MM.1S (cell line): ENCODE measurements around the gene C8B.

Experiments used
- DNase-seq: peaks from one replicate; pipeline ENCODE4 v3.0.0-alpha.2; 2015
- H2AFZ ChIP-seq: fragments of 300-600 bp; sonication (generic); 2 replicates; pipeline ENCODE4 v1.6.0; 2016; ENCODE audit warnings: antibody characterized with exemption, low read length
- H3F3A ChIP-seq: fragments of 300-600 bp; sonication (generic); 2 replicates; pipeline ENCODE4 v1.6.1; 2016; ENCODE audit warnings: mild to moderate bottlenecking, antibody characterized with exemption, low read length, moderate library complexity, mixed read lengths; ENCODE audit not compliant: insufficient read depth
- H3K27ac ChIP-seq: fragments of 300-600 bp; sonication (generic); 2 replicates; pipeline ENCODE4 v1.5.1; 2016; ENCODE audit warnings: mild to moderate bottlenecking, low read length
- H3K27me3 ChIP-seq: fragments of 300-600 bp; sonication (generic); replicated peaks from 2 replicates; pipeline ENCODE4 v1.6.0; 2016; ENCODE audit warnings: low read length; ENCODE audit not compliant: insufficient read depth
- H3K36me3 ChIP-seq: fragments of 300-600 bp; sonication (generic); replicated peaks from 2 replicates; pipeline ENCODE4 v1.6.1; 2016; ENCODE audit warnings: mild to moderate bottlenecking, low read length, mixed read lengths; ENCODE audit not compliant: insufficient read depth
- H3K4me1 ChIP-seq: fragments of 300-600 bp; sonication (generic); 2 replicates; pipeline ENCODE4 v1.6.1; 2016; ENCODE audit warnings: low read length, mixed read lengths
- H3K4me2 ChIP-seq: fragments of 300-600 bp; sonication (generic); 2 replicates; pipeline ENCODE4 v1.6.0; 2016; ENCODE audit warnings: low read depth, low read length
- H3K4me3 ChIP-seq: fragments of 300-600 bp; sonication (generic); 2 replicates; pipeline ENCODE4 v1.5.1; 2016; ENCODE audit warnings: low read length, mixed read lengths
- H3K79me2 ChIP-seq: fragments of 300-600 bp; sonication (generic); 2 replicates; pipeline ENCODE4 v1.6.1; 2016; ENCODE audit warnings: mixed run types, low read length, mixed read lengths
- H3K9ac ChIP-seq: fragments of 300-600 bp; sonication (generic); 2 replicates; pipeline ENCODE4 v1.6.1; 2016; ENCODE audit warnings: low read length, mixed read lengths
- H3K9me2 ChIP-seq: fragments of 300-600 bp; sonication (generic); replicated peaks from 2 replicates; pipeline ENCODE4 v1.6.1; 2016; ENCODE audit warnings: mild to moderate bottlenecking, low read length, mixed read lengths; ENCODE audit not compliant: insufficient read depth
- H3K9me3 ChIP-seq: fragments of 300-600 bp; sonication (generic); replicated peaks from 2 replicates; pipeline ENCODE4 v1.6.1; 2016; ENCODE audit warnings: mild to moderate bottlenecking, low read length, mixed read lengths; ENCODE audit not compliant: insufficient read depth
- H4K20me1 ChIP-seq: fragments of 300-600 bp; sonication (generic); 2 replicates; pipeline ENCODE4 v1.6.1; 2016; ENCODE audit warnings: mild to moderate bottlenecking, low read length, moderate library complexity, mixed read lengths; ENCODE audit not compliant: insufficient read depth
- CTCF ChIP-seq: fragments of 300-600 bp; sonication (generic); IDR thresholded peaks from 2 replicates; pipeline ENCODE4 v1.5.1; 2016; ENCODE audit warnings: antibody characterized with exemption, low read length, mixed read lengths
- EZH2 ChIP-seq: fragments of 300-600 bp; sonication (generic); optimal IDR thresholded peaks from 2 replicates; pipeline ENCODE3; 2017; ENCODE audit warnings: low read depth, mild to moderate bottlenecking, antibody characterized with exemption, low read length, mixed read lengths
- EZH2phosphoT487 ChIP-seq: fragments of 300-600 bp; sonication (generic); IDR thresholded peaks from 2 replicates; pipeline ENCODE4 v1.6.1; 2018; ENCODE audit warnings: antibody characterized with exemption, low read length

C8B gene

GRCh38 chr1:56927986-56928385 lies 37.8 kb downstream of the C8B start:
- Histone ChIP-seq H3K4me2 (no peak overlapping the region), H4K20me1 (no peaks in the 10 kb centered on the region), H3K4me1 (no peaks in the 10 kb centered on the region), H3K36me3 (no peaks in the 10 kb centered on the region), H3K4me3 (no peak overlapping the region), H2AFZ (no peak overlapping the region), H3K79me2 (no peaks in the 10 kb centered on the region), H3K27ac (no peak overlapping the region), H3F3A (no peaks in the 10 kb centered on the region), H3K9me3 (no peaks in the 10 kb centered on the region), H3K27me3 (no peaks in the 10 kb centered on the region), H3K9ac (no peak overlapping the region), H3K9me2 (no peaks in the 10 kb centered on the region)
- DNase-seq: no peak
- TF ChIP-seq CTCF: no peak
- TF ChIP-seq EZH2: no peak
- no peak for TF ChIP-seq EZH2phosphoT487

GRCh38 chr1:56927171-56927570 lies 38.6 kb downstream of the C8B start:
- H3K27me3 ChIP-seq: no peaks in the 10 kb centered on the region
- H3K9ac ChIP-seq: no peak overlapping the region
- H3K4me3 ChIP-seq: no peak overlapping the region
- H3K9me3 ChIP-seq: no peaks in the 10 kb centered on the region
- no peaks in the 10 kb centered on the region for H3K79me2 ChIP-seq
- no peaks in the 10 kb centered on the region for H3K36me3 ChIP-seq
- no peaks in the 10 kb centered on the region for H3K9me2 ChIP-seq
- H3K4me2 ChIP-seq: no peak overlapping the region
- H3K27ac ChIP-seq: no peak overlapping the region
- H3F3A ChIP-seq: no peaks in the 10 kb centered on the region
- DNase-seq: no peak
- H4K20me1 ChIP-seq: no peaks in the 10 kb centered on the region
- H3K4me1 ChIP-seq: no peaks in the 10 kb centered on the region
- no peak overlapping the region for H2AFZ ChIP-seq
- TF ChIP-seq CTCF (no peak), EZH2 (no peak), EZH2phosphoT487 (no peak)

DNA sequence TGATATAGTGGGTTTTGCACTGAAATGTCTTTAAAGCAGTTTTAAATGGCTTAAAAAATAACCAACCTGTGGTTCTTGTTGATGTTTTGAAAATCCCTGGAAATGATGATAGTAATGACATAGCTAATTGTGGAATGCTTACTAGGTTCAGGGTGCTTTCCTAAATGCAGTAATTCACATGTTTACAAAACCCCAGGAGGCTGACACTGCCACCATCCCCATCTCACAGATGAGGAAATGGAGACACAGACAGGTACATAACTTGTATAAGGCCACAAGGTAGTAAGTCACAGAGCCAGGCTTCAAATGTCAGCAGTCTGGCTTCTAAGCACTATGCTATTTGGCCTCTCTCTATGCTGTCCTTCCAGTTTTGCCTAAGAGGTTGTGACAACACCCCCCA lies 40.6 kb downstream of the C8B start:
- H4K20me1 ChIP-seq: no peaks in the 10 kb centered on the region
- no peaks in the 10 kb centered on the region for H3K79me2 ChIP-seq
- no peak overlapping the region for H3K27ac ChIP-seq
- no peak overlapping the region for H2AFZ ChIP-seq
- no peaks in the 10 kb centered on the region for H3K9me2 ChIP-seq
- no peaks in the 10 kb centered on the region for H3K36me3 ChIP-seq
- no peak overlapping the region for H3K4me3 ChIP-seq
- no peak for TF ChIP-seq EZH2
- no peak for TF ChIP-seq CTCF
- TF ChIP-seq EZH2phosphoT487: no peak
- H3K4me2 ChIP-seq: no peak overlapping the region
- no peaks in the 10 kb centered on the region for H3K9me3 ChIP-seq
- no peaks in the 10 kb centered on the region for H3K27me3 ChIP-seq
- no peaks in the 10 kb centered on the region for H3K4me1 ChIP-seq
- no peaks in the 10 kb centered on the region for H3F3A ChIP-seq
- no peak overlapping the region for H3K9ac ChIP-seq
- no peak for DNase-seq
